GM12891 (cell line): ENCODE results near the gene BMP4.

ENCODE experiments used
- DNase-seq: peaks from one replicate; pipeline ENCODE4 v3.0.0; 2011; ENCODE audit warnings: low spot score; ENCODE audit not compliant: insufficient read length
- FAIRE-seq: peaks from 2 replicates; lab custom pipeline; 2011; peaks lifted over from hg19 to GRCh38; lab: Jason Lieb, UNC
- PAX5 ChIP-seq: IDR thresholded peaks from 2 replicates; pipeline ENCODE4 v1.6.1; 2011; ENCODE audit warnings: low read length, moderate library complexity, mild to moderate bottlenecking; ENCODE audit not compliant: insufficient read depth, severe bottlenecking
- POLR2A ChIP-seq: IDR thresholded peaks from 2 replicates; pipeline ENCODE4 v1.6.1; 2011; ENCODE audit warnings: low read depth, low read length, control low read depth
- POLR2AphosphoS5 ChIP-seq: IDR thresholded peaks from 2 replicates; pipeline ENCODE4 v1.6.1; 2011; ENCODE audit warnings: low read depth, low read length, control low read depth
- POU2F2 ChIP-seq: IDR thresholded peaks from 2 replicates; pipeline ENCODE4 v1.6.1; 2011; ENCODE audit warnings: low read depth, mild to moderate bottlenecking, control low read depth, low read length, moderate library complexity
- SPI1 ChIP-seq: IDR thresholded peaks from 2 replicates; pipeline ENCODE4 v1.6.1; 2011; ENCODE audit warnings: low read depth, low read length, control low read depth
- TAF1 ChIP-seq: IDR thresholded peaks from 2 replicates; pipeline ENCODE4 v1.6.1; 2011; ENCODE audit warnings: low read depth, low read length, control low read depth

The BMP4 gene

GRCh38 chr14:53983112-53983511 lies 26.5 kb upstream of the BMP4 start:
- DNase-seq: no peak
- FAIRE-seq: no peak
- TF ChIP-seq POLR2AphosphoS5 (no peak), SPI1 (no peak), POU2F2 (no peak)

- no peak for FAIRE-seq
Measured at GRCh38 chr14:53982546-53982945, 25.9 kb upstream of the BMP4 start.

GRCh38 chr14:53979747-53980642 lies 23.4 kb upstream of the BMP4 start:
- no peak for DNase-seq
- FAIRE-seq: no peak
- no peak for TF ChIP-seq POU2F2

More at GRCh38 chr14:53982546-53982945, 25.9 kb upstream of the BMP4 start:
- no peak for DNase-seq
- TF ChIP-seq PAX5 (no peak), SPI1 (no peak), POLR2A (no peak), POLR2AphosphoS5 (no peak), POU2F2 (no peak)

GRCh38 chr14:53979113-53979681 lies 22.6 kb upstream of the BMP4 start:
- TF ChIP-seq PAX5 (no peak), POU2F2 (no peak), POLR2A (no peak), TAF1 (no peak), POLR2AphosphoS5 (no peak), SPI1 (no peak)
- no peak for FAIRE-seq
- DNase-seq: no peak

- DNase-seq (no peak), FAIRE-seq (no peak)
- TF ChIP-seq POLR2AphosphoS5: no peak
- no peak for TF ChIP-seq PAX5
- no peak for TF ChIP-seq SPI1
- TF ChIP-seq POU2F2: no peak
- no peak for TF ChIP-seq TAF1
- TF ChIP-seq POLR2A: no peak
Measured at GRCh38 chr14:53978194-53978593, 21.6 kb upstream of the BMP4 start.

- no peak for FAIRE-seq
- no peak for TF ChIP-seq POLR2AphosphoS5
- no peak for TF ChIP-seq POU2F2
- TF ChIP-seq TAF1: no peak
- no peak for DNase-seq
Measured at GRCh38 chr14:53975444-53975843, 18.8 kb upstream of the BMP4 start.

GRCh38 chr14:53971521-53971920 lies 14.9 kb upstream of the BMP4 start:
- no peak for TF ChIP-seq SPI1
- no peak for TF ChIP-seq PAX5
- no peak for TF ChIP-seq TAF1
- TF ChIP-seq POLR2A: no peak
- TF ChIP-seq POLR2AphosphoS5: no peak
- TF ChIP-seq POU2F2: no peak
- DNase-seq: no peak
- FAIRE-seq: no peak

- DNase-seq (no peak), FAIRE-seq (no peak)
- TF ChIP-seq POU2F2: no peak
- TF ChIP-seq PAX5: no peak
- no peak for TF ChIP-seq POLR2AphosphoS5
- no peak for TF ChIP-seq TAF1
- TF ChIP-seq SPI1: no peak
- no peak for TF ChIP-seq POLR2A
Measured at GRCh38 chr14:53969326-53969725, 12.7 kb upstream of the BMP4 start.

GRCh38 chr14:53968726-53969125 lies 12.1 kb upstream of the BMP4 start:
- no peak for DNase-seq
- TF ChIP-seq TAF1 (no peak), POLR2AphosphoS5 (no peak), SPI1 (no peak)
- no peak for FAIRE-seq

GRCh38 chr14:53967606-53968005 lies 11.0 kb upstream of the BMP4 start:
- FAIRE-seq (no peak), DNase-seq (no peak)
- TF ChIP-seq POU2F2 (no peak), TAF1 (no peak), PAX5 (no peak), POLR2AphosphoS5 (no peak)

- TF ChIP-seq POLR2A: no peak
- no peak for TF ChIP-seq SPI1
- no peak for TF ChIP-seq TAF1
- TF ChIP-seq PAX5: no peak
- TF ChIP-seq POLR2AphosphoS5: no peak
- TF ChIP-seq POU2F2: no peak
- no peak for FAIRE-seq
- DNase-seq: no peak
Measured at GRCh38 chr14:53964249-53964648, 7.6 kb upstream of the BMP4 start.
